ENCODE results near the gene ANKRD13C.

DNA sequence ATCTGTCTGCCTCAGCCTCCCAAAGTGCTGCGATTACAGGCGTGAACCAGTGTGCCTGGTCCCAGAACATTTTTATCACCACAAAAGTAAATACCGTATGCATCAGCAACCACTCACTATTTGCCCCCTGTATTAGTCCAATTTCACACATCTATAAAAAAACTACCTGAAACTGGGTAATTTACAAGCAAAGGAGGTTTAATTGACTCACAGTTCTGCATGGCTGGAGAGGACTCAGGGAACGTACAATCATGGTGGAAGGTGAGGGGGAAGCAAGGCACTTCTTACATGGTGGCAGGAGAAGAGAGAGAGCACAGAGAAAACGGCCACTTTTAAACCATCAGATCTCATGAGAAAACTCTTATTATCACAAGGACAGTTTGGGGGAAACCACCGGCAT, 31.0 kb upstream of the ANKRD13C start:
- TF ChIP-seq, protein P1, sequence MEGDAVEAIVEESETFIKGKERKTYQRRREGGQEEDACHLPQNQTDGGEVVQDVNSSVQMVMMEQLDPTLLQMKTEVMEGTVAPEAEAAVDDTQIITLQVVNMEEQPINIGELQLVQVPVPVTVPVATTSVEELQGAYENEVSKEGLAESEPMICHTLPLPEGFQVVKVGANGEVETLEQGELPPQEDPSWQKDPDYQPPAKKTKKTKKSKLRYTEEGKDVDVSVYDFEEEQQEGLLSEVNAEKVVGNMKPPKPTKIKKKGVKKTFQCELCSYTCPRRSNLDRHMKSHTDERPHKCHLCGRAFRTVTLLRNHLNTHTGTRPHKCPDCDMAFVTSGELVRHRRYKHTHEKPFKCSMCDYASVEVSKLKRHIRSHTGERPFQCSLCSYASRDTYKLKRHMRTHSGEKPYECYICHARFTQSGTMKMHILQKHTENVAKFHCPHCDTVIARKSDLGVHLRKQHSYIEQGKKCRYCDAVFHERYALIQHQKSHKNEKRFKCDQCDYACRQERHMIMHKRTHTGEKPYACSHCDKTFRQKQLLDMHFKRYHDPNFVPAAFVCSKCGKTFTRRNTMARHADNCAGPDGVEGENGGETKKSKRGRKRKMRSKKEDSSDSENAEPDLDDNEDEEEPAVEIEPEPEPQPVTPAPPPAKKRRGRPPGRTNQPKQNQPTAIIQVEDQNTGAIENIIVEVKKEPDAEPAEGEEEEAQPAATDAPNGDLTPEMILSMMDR (IDR thresholded peaks at IDR 0.05; ENCODE audit: insufficient read depth, low read length): no peak
- TF ChIP-seq POLR2AphosphoS5 (IDR thresholded peaks at IDR 0.05; ENCODE audit: low read depth) (no peak), SPI1 (IDR thresholded peaks at IDR 0.05; ENCODE audit: borderline replicate concordance, low read depth) (no peak), GABPA (IDR thresholded peaks at IDR 0.05; ENCODE audit: low read depth) (no peak)
- TF ChIP-seq, protein P2, sequence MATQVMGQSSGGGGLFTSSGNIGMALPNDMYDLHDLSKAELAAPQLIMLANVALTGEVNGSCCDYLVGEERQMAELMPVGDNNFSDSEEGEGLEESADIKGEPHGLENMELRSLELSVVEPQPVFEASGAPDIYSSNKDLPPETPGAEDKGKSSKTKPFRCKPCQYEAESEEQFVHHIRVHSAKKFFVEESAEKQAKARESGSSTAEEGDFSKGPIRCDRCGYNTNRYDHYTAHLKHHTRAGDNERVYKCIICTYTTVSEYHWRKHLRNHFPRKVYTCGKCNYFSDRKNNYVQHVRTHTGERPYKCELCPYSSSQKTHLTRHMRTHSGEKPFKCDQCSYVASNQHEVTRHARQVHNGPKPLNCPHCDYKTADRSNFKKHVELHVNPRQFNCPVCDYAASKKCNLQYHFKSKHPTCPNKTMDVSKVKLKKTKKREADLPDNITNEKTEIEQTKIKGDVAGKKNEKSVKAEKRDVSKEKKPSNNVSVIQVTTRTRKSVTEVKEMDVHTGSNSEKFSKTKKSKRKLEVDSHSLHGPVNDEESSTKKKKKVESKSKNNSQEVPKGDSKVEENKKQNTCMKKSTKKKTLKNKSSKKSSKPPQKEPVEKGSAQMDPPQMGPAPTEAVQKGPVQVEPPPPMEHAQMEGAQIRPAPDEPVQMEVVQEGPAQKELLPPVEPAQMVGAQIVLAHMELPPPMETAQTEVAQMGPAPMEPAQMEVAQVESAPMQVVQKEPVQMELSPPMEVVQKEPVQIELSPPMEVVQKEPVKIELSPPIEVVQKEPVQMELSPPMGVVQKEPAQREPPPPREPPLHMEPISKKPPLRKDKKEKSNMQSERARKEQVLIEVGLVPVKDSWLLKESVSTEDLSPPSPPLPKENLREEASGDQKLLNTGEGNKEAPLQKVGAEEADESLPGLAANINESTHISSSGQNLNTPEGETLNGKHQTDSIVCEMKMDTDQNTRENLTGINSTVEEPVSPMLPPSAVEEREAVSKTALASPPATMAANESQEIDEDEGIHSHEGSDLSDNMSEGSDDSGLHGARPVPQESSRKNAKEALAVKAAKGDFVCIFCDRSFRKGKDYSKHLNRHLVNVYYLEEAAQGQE (IDR thresholded peaks at IDR 0.05; ENCODE audit: insufficient replicate concordance, low read depth): no peak
